COLO668 (cell line): ENCODE results near the gene CD300LF.

Experiments used
- DNase-seq: peaks from one replicate; lab custom pipeline; 2025; ENCODE audit not compliant: unreplicated experiment; lab: John Stamatoyannopoulos, UW

Gene CD300LF

GRCh38 chr17:74645010-74645409 is 67.7 kb downstream of the CD300LF start:
- no peak for DNase-seq

- DNase-seq: no peak
Measured at GRCh38 chr17:74644419-74644818, 68.3 kb downstream of the CD300LF start.
